IPS DF 19.7 (cell line): ENCODE results near the gene RGS7.
"Not testable (repeated sequence)": the region's sequence is repeated elsewhere in the genome, so short reads cannot be mapped to it uniquely, and the experiment has no call there.

Experiments
- DNase-seq: peaks from one replicate; pipeline ENCODE4 v3.0.0-alpha.2; 2013; ENCODE audit warnings: low read depth, low spot score

RGS7 gene

DNA sequence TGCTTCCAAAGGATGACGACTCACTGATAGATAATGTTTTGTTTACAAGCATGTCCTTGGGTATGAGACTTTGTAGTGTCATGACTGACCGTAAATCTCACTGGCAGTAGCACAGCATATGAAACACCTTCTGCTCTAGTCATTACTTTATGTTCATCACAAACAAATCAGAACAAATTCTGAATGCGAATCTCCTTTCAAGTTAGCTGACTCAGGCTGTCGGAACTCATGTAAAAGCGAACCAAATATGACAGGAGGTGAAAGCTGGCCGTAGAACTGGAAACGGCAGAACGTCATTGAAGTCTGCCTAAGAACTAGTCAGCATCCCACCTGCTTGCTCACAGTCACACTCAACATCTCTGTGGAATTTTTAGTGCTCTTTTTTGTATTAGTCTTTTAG lies 143.9 kb downstream of the RGS7 start:
- no peak for DNase-seq

DNA sequence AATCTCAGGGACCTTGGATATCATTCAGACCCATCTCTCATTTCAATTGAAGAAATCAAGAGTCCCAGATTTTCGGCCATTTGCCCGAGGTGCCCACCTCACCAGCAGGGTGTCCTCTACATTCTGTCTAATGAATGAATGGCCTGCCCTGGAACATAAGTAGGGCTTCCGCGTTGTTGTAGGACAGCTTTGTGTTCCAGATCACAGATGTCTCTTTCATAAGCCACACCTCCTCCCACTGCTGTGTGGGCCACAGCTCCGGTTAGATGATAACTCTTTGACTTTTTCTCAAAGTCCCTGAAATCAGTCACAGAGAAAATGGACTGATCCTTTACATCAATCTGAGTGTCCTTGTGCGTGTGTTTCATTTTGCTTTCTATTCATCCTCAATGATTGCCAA lies 144.4 kb downstream of the RGS7 start:
- DNase-seq = no peak

DNA sequence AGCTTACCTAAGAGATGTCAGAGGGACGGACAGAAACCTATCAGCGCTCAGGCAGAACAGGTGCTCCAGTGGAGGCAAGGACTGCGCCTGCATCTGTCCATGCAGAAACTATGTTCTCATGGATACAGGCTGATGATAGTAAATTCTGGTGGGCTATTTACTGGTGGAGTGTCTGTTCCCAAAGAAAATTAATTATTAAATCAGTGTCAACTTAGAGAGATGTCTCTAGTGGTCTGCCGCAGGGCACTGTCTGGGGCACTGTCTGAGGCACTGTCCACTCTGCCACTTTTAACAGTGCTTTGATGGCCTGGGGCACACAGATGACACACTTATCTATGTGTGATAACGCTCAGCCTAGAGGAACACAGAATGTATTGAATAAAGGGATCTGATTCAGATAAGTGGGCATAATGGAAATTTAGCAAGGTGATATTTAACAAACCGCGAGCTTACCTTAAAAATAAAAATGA lies 148.1 kb downstream of the RGS7 start:
- no peak for DNase-seq

DNA sequence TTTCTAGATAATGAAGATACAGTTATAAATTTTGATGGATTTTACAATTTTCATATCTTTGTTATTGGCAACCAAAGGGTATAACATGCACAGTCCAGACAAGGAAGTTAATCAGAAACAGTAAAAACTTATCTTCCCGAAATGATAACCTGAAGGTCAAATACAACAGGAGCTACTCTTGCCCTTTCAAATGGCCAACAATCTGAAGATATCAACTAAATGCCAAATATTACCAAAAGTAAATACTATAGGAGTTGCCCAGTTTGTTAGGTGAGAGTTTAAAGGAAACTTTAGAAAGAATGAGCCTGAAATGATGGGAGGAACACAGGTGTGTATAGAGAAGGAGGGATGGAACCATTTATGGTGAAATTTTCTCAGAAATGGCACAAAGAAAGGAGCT lies 153.2 kb downstream of the RGS7 start:
- DNase-seq = no peak

DNA sequence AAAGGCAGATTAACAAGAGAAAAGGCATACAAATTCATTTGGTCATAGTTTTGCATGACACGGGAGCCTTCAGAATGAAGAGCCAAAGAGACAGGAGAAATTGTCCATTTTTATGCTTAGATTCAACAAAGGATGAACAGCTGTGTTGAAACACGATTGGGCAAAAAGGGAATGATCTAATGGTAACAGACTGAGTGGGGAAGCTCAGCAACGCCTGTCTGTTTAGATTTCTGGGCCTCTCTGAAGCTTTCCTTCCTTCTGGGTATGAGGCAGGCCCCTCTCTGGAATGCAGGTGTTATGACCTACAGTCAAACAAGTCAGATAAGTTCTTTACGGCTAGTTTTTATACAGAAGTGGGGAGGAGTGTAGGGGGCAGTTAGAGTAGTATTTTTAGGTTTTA lies 154.6 kb downstream of the RGS7 start:
- DNase-seq = no peak

DNA sequence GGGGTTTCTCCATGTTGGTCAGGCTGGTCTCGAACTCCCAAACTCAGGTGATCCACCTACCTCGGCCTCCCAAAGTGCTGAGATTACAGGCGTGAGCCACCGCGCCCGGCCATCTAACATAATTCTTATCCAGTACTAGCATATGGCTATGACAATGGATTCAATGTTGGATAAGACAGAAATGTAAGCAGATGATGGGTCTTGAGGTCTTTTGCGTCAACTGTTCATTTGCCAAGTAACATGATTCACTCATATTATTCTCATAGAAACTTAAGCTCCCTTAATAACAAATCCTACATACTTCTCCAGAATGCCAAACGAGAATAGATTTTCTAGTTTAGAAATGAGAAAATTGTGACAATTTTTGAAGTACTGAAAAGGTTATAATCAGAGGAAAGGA lies 170.3 kb downstream of the RGS7 start:
- no peak for DNase-seq

DNA sequence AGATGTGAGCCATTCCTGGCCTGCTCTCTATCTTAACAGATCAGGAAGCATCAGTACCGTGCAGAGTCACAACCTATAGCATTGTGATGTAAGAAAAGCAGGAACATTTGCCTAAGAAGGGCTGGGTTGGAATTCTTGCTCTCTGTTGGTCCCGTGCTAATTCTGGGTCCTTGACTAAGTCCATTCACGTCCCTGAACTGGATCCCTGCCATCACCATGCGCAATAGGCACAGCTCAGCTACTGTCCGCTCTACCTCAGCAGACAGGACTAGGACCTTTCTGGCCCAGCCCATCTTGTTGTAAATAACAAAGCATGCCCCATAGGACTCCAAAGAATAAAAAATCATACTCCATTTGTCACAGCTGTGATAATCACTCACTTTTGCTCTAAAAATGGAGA lies 175.0 kb downstream of the RGS7 start:
- DNase-seq = no peak

DNA sequence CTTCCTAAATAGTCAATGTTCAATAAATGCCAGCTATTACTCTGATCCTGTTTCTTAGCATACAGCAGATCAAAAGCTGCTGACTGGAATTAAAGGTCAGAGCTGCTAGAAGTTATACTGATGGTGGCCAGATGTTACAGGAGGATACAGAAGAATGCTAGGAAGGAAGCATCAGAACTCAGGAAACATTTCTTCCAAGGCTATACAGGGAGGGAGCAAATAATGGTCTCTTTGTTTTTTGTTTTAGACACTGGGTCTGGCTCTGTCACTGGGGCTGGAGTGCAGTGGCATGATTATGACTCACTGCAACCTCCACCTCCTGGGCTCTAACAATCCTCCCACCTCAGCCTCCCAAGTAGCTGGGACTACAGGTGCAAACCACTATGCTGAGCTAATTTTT lies 175.5 kb downstream of the RGS7 start:
- DNase-seq = no peak

DNA sequence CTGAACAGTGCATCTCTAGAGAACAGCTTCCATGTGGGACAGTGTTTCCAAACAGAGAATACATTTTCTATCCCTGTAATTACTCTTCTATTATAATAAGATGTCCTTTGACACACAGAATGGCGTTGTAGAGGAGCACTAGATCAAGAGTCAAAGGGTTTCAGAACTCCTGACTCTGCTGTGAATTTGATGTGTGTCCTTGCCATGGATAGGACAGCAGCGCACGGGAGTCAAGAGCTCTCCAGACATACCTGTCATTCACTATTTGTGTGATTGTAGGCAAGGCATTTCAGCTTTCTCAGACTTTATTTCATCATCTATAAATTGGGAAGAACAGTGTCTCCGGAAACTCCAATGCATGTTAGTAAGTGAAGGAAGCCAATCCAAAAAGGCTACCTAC lies 176.4 kb downstream of the RGS7 start:
- DNase-seq = no peak

DNA sequence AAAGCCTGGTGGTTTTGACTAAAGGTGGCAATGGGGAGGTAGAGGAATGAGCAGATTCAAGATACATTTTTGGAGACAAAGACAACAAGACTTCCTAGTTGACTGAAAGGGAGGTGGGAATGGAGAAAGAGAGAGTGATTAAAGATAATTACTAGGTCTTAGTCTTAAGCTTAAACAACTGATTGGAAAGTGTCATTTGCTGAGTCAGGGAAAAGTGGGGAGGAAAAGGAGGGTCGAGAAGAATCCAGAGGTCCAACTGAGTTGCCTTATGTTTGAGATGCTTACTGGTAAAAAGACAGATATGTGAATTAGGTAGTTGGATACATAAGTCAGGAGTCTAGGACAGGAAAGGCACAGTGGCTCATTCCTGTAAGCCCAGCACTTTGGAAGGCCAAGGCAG lies 179.3 kb downstream of the RGS7 start:
- DNase-seq = no peak

DNA sequence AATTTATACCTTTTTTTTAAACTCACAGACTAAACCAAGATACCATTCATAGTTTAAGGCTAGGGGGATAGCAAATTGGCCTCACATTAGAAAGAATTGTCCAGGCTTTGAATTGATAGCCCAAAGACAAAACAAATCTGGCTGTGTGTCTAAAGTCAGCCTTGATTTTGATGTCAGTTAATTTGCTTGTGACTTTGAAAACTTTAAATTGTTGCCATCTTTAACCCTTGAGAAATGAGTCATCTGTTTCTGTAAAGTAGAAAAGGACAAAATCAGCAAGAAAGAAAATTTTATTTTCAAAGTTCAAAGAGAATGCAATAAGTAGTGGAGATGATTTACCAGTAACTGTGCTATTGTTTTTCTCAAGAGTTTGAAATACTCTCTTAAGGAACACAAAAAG lies 184.5 kb downstream of the RGS7 start:
- DNase-seq = no peak

DNA sequence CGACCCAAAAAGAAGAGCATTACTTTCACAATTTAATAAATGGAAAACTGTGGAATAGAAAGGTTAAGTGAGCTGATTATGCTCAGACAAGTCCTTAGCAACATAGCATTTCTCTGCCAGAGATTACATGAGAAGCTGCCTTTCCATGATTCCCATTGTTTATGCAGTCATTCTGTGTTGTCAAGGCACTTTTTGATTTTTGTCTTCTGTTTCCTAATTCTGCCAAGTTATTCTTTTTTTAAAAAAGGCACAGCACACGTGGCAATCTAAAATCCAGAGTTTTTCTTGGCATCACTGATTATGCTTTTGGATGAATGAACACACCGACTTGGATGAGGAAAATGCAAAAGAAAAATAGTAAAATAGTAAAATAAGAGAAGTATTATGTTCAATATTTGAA lies 185.0 kb downstream of the RGS7 start:
- no peak for DNase-seq

DNA sequence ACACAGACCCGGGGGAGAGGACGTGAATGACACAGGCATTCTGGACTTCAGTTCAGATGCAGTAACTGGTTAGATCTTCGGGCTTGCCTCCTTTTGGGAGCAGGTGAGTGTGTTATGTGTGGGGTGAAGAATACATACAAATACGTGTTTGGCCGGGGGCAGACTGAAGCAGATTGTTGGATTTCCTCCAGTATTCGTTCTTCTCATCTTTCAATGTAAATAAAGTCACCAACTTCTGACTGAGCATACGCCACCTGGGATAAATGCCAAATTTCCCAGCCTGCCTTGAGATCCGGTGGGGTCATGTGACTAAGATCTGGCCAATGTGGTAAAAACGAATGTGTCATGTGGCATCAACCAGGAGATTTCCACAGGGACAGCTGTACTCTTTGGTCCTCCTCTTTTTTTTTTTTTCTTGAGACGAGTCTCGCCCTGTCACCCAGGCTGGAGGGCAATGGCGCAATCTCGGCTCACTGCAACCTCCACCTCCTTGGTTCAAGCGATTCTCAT lies 189.8 kb downstream of the RGS7 start:
- DNase-seq = no peak

DNA sequence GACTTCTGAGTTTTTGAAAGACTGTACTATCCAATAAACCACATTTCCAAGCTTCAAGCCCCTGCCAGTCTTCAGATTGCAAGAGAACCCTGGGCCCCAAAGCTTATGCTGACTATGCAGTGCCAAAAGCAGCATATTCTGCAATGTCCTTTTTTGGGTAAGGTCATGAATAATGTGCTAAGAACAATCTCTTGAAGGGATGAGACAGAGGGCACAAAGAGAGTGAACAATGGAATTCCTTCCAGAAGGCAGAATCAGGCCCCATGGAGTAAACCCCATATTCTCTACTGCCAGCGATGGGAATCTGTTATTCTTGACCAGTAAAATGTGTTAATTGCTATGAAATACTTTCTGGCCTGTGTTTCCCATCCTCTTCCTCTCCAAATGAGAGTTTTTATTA lies 190.4 kb downstream of the RGS7 start:
- DNase-seq = no peak

DNA sequence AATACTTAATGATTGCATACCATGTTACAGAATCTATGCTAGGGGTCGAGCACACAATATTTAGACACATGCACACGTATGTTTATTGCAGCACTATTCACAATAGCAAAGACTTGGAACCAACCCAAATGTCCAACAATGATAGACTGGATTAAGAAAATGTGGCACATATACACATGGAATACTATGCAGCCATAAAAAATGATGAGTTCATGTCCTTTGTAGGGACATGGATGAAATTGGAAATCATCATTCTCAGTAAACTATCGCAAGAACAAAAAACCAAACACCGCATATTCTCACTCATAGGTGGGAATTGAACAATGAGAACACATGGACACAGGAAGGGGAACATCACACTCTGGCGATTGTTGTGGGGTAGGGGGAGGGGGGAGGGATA lies 191.7 kb downstream of the RGS7 start:
- DNase-seq = not testable (repeated sequence)

DNA sequence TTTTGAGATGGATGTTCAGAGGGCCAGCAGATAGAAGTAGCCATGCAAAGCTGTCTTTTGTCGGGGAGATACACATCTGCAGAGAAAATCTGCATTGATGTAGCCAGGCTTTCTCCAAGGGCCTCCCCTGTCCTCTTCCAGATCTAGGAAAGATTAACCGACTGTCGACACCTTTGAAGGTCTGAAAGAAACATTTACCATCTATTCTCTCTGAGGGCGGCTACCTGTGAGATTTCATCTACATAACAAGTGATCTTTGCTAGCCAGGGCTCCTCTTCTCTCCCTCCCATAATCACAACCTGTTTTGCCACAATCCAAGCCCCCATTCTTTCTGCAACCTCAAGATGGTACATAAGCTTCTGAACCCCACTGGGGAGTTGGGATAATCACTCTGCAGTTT lies 193.6 kb downstream of the RGS7 start:
- DNase-seq = no peak

DNA sequence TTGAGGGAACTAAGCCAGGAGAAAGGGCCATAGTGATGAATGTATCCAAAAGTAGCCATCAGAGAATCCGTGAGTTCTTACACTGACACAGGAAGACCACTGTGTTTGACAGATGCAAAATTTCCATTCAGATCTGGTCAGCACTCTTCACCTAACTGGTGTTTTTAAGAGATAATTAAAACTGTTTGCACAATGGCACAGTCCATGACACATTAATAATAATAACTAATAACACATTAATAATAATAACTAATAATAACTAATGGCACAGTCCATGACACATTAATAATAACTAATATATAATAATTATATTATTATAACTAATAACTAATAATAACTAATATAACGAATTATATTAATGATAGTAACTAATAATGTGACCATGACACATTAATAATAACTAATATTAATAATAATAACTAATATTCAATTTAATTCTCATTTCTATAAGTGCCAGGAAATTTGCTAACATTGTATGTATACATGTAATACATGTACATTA lies 195.8 kb downstream of the RGS7 start:
- DNase-seq = no peak

DNA sequence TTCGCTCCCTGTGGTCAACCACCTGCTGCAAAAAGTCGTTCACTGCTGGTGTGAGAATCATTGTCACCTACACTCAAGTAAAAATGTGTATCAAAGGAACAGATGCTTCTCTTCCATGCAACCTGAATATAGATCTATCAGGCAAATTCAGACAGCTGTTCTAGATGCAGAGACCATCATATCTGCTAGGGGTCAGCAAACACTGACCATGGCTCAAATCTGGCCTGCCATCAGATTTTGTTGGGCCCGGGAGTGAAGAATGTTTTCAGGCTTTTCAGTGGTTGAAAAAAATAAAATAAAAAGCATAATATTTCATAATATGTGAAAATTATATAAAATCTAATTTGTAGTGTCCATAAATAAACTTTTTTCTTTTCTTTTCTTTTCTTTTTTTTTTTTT lies 199.6 kb downstream of the RGS7 start:
- DNase-seq = no peak

DNA sequence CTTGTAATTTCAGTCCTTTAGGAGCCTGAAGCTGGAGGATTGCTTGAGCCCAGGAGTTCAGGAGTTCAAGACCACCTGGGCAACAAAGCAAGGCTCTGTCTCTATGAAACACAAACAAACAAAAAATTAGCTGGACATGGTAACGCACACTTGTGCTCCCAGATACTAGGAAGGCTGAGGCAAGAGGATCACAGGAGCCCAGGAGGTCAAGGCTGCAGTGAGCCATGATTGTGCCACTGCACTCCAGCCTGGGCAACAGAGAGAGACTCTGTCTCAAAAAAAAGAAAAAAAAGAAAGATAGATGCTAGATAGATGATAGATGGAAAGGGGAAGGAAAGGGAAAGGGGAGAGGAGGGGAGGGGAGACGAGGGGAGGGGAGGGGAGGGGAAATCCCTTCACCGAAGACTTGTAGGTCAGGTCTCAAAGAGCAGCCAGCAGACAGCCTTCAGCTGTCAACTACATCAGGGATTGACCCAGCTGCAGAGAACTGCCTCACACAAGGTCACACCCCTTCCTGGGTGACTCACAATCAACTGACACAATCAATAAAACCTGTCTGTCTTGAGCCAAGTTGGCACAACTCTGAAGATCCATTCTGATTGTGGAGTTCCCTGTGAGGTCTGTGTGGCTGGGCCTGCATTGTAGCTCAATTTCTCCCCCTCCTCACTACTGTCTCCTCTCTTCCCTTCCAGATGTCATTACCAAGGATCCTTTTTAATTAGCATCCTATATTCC lies 200.6 kb downstream of the RGS7 start:
- no peak for DNase-seq

DNA sequence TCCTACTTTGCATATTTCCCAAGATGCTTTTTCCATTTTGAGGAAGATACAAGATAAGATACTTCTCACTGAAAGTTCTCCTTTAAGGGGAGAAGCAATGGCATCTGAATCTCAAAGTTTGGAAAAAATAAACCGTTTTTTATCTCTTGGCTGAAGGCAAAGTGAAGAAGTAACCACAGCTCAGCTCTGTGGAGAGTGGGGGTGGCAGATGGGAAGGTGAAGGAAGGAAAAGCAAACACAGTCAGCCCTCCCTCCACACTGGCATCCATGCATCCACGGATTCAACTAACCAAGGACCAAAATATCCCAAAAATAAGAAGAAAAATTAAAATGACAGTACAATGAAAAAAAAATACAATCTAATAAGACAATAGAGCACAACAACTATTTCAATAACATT lies 211.1 kb downstream of the RGS7 start:
- no peak for DNase-seq

DNA sequence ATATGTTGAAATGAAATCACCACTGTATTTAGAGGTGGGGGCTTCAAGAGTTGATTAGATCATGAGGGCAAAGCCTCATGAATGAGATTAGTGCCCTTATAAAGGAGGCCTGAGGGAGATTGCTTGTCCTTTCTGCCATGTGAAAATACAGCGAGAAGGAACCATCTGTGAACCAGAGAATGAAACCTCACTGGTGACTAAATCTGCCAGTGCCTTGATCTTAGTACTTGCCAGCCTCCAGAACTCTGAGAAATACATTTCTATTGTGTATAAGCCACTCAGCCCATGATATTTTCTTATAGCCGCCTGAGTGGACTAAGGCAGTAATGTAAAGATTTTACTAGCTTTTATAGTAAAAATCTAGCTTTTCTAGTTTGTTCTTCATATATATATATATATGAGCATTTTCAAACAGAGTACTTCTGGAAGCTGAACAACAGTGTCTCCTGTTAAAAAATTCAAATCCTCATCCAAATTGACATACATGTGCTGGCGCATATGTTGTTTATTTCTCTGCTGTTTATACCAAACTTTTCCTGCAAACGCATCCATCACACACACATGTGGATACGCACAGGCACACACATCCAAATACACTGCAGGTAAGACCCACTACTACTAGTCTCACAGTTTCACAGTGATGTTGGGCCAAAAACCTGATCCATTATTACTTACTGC lies 213.1 kb downstream of the RGS7 start:
- no peak for DNase-seq

DNA sequence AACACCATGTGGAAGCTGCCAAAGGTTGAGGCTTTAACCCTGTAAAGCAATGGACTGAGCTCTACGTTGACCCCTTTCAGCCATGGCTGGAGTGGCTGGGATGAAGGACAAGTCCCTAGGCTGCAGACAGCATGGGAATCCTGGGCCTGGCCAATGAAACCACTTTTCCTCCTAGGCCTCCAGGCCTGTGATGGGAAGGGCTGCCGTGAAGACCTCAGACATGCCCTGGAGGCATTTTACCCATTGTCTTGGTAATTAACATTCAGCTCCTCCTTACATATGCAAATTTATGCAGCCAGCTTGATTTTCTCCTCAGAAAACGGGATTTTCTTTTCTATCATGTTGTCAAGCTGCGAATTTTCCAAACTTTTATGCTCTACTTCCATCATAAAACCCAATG lies 214.5 kb downstream of the RGS7 start:
- no peak for DNase-seq

DNA sequence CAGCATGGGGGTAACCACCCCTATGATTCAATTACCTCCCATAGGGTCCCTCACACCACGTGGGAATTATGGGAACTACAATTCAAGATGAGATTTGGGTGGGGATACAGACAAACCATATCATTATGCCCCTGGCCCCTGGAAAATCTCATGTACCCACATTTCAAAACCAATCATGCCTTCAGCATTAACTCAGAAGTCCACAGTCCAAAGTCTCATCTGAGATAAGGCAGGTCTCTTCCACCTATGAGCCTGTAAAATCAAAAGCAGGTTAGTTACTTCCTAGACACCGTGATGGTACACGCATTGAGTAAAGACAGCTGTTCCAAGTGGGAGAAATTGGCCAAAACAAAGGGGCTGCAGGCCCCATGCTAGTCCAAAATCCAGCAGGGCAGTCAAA lies 215.4 kb downstream of the RGS7 start:
- not testable (repeated sequence) for DNase-seq
